Omental fat pad (tissue), 4 donors: ENCODE measurements around the gene ERCC6L. TPM values are rescaled to one million over a fixed set of nuclear protein-coding genes. Genes with fewer than 3 reads are reported as not detected.

Experiments
- ATAC-seq: fragments of 150-250 bp; one replicate; pipeline ENCODE4 v1.9.1; 2016; ENCODE audit warnings: mild to moderate bottlenecking, moderate library complexity; ENCODE audit not compliant: low FRiP score
- DNase-seq: peaks from one replicate; pipeline ENCODE4 v3.0.0-alpha.2; 2019; ENCODE audit warnings: low spot score
- CTCF ChIP-seq, 3 donors: fragments of 450-650 bp; IDR thresholded peaks; one replicate each; pipeline ENCODE4 v1.5.1; 2016 to 2017; ENCODE audit warnings: antibody characterized with exemption in 3 of 3, mild to moderate bottlenecking in 3 of 3, moderate library complexity in 2 of 3
- total RNA-seq, 4 donors: library from RNA; depleted of rRNA; stranded (reverse); fragments of >200 nt; gene quantifications; one replicate each; pipeline ENCODE4 v1.1.0, GENCODE V29; 2016

ERCC6L gene, protein sequence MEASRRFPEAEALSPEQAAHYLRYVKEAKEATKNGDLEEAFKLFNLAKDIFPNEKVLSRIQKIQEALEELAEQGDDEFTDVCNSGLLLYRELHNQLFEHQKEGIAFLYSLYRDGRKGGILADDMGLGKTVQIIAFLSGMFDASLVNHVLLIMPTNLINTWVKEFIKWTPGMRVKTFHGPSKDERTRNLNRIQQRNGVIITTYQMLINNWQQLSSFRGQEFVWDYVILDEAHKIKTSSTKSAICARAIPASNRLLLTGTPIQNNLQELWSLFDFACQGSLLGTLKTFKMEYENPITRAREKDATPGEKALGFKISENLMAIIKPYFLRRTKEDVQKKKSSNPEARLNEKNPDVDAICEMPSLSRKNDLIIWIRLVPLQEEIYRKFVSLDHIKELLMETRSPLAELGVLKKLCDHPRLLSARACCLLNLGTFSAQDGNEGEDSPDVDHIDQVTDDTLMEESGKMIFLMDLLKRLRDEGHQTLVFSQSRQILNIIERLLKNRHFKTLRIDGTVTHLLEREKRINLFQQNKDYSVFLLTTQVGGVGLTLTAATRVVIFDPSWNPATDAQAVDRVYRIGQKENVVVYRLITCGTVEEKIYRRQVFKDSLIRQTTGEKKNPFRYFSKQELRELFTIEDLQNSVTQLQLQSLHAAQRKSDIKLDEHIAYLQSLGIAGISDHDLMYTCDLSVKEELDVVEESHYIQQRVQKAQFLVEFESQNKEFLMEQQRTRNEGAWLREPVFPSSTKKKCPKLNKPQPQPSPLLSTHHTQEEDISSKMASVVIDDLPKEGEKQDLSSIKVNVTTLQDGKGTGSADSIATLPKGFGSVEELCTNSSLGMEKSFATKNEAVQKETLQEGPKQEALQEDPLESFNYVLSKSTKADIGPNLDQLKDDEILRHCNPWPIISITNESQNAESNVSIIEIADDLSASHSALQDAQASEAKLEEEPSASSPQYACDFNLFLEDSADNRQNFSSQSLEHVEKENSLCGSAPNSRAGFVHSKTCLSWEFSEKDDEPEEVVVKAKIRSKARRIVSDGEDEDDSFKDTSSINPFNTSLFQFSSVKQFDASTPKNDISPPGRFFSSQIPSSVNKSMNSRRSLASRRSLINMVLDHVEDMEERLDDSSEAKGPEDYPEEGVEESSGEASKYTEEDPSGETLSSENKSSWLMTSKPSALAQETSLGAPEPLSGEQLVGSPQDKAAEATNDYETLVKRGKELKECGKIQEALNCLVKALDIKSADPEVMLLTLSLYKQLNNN
- under 1 TPM in 3 of 4 donors, not detected in 1; 0.12 to 0.19 (median 0.13) TPM for total RNA-seq

DNA sequence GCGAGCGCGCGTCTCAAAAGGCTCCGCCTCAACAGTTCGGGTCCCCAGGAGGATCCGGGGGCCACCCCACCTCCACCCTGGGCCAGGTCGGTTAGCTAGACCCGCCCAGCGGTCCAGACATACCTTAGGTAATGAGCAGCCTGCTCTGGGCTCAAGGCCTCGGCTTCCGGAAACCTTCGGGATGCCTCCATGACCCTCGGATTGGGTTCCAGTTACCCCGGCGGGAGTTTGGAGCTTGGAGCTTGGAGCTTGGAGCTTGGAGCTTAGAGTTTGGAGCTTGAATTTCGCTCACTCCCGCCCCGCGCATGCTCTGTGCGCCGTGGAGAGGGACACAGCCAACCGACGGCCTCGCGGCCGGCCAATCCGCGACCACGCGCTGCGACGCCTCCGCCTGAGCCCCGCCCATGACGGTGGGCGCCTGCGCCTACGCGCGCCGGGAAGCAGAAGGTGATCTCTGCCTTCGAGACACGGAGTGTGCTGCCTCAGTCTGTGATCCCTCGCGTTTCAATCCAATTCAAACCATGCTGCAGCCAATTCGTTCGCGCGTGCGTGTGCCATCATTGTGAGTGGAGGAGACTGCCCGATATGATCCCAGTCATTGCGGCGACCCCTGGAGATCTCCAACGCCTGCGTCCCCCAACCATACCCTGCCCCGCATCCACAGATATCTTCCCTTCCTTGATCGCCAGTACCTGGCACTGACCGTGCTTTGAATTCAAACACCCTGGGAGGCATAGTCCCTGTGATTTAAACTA lies at the start of gene ERCC6L:
Gene ERCC6L (minus strand): TSS at position 307 of the 755 bp plus-strand sequence. CDS start 116 bp downstream, at position 191.
- TF ChIP-seq CTCF (IDR thresholded peaks at IDR 0.05) = no peak
- DNase-seq (peak; percentile 52), ATAC-seq (peak; percentile 88)

GRCh38 chrX:72282302-72282701 lies 43.5 kb upstream of the ERCC6L start:
- ATAC-seq (no peak), DNase-seq (no peak)
- TF ChIP-seq CTCF (IDR thresholded peaks at IDR 0.05) = no peak

DNA sequence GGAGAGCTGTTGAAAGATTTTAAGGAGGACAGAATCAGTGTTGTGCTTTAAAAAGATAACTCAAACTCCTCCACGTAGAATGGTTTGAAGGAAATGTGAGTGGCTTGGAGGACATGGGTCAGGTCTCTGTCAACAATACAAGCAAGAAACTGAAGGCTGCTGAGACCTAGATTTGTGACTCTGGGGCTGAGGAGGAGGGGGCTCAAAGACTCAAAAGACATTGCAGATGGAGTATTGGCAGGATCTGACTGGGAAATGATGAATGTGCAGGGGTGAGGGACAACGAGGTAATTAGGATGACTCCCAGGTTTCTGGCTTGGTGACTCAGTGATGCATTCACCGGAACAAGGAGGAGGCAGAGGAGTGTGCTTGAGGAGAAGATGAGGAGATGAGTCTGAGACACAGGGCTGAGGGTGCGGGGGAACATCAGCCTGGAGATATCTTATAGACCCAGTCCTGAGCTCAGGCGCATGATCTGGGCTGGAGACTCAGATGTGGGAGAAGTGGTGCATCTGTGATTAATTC lies 41.6 kb upstream of the ERCC6L start:
- DNase-seq (no peak), ATAC-seq (no peak)
- no peak for TF ChIP-seq CTCF (IDR thresholded peaks at IDR 0.05)

DNA sequence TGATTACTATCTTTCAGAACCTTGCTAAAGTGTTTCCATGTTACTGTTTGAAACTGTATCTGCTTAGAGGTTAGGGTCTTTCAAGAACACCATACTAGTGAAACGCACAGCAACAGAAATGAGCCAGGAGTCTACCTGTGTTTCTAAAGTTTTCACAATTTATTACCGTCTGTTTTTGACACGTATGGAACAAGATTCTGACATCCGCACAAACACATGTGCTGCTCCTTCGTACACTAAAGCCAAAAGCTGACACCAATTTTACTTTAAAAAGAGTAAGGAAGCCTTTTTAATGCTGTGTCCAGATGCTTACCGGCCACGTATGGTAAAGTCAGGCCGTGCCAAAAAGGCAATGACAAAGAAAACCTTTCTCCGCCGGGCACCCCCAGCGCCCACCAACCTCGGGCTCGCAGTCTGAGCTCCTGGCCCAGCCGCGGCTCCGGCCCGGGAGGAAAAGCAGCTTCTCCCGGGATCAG lies 37.7 kb upstream of the ERCC6L start:
- TF ChIP-seq CTCF (IDR thresholded peaks at IDR 0.05) = no peak
- peak; percentile 28 for ATAC-seq
- no peak for DNase-seq

DNA sequence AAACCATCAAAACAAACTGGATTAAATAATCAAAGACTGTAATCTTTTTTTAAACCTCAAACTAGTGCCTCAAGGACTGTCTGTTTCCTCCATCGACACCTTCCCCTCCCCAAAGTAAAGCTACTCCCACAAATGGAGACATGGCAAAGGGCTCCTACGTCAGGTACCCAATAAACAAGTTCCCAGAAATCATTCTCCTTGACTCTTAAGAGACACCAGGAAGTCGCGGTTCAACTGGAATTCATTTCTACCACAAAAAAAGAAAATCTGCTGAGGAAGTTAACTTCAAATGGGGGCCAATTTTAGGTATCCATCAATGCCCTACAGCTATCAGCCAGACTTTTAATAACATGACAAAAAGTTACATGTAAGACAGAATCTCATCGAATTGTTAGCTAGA lies 35.7 kb upstream of the ERCC6L start:
- no peak for DNase-seq
- ATAC-seq = no peak
- TF ChIP-seq CTCF (IDR thresholded peaks at IDR 0.05) = no peak

- DNase-seq (no peak), ATAC-seq (no peak)
- no peak for TF ChIP-seq CTCF (IDR thresholded peaks at IDR 0.05)
These were observed 34.9 kb upstream of the ERCC6L start for GRCh38 chrX:72273718-72274117.
